IMR-90 (cell line): Measurements from ENCODE around the gene PHKB. TPM values are rescaled to one million over a fixed set of nuclear protein-coding genes. Genes with fewer than 3 reads are reported as not detected.

Experiments used
- ATAC-seq: fragments of 200-7000 bp; cut with Tn5 transposase; 2 replicates; pipeline ENCODE4 v1.9.1; 2020; ENCODE audit warnings: low read depth, mild to moderate bottlenecking, moderate library complexity
- BruUV-seq: library from RNA; stranded (reverse); fragments of 400-500 nt; replicated peaks from 2 replicates; lab custom pipeline; 2021; lab: Mats Ljungman, UMichigan
- CTCF ChIA-PET: fragments of 300-600 bp; formaldehyde crosslinking; extraction: SDS; loops from one replicate; lab custom pipeline; 2021; ENCODE audit warnings: antibody characterized with exemption; lab: Yijun Ruan, JAX
- POLR2A ChIA-PET: fragments of 300-600 bp; sonication (Branson Sonifier 250); formaldehyde crosslinking; loops from one replicate; lab custom pipeline; 2022; ENCODE audit warnings: antibody characterized with exemption; ENCODE audit not compliant: unreplicated experiment; lab: Charles Lee
- DNase-seq: peaks from one replicate; pipeline ENCODE4 v3.0.0; 2013
- H2AFZ ChIP-seq: replicated peaks from 2 replicates; pipeline ENCODE3; 2013; ENCODE audit warnings: low read length, mild to moderate bottlenecking; ENCODE audit not compliant: poor library complexity
- H2AK5ac ChIP-seq: 2 replicates; pipeline ENCODE4 v1.6.1; 2013; ENCODE audit warnings: low read depth, low read length, inconsistent platforms
- H2AK9ac ChIP-seq: replicated peaks from 2 replicates; pipeline ENCODE3; 2013; ENCODE audit warnings: mild to moderate bottlenecking, low read depth, low read length, moderate library complexity; ENCODE audit not compliant: poor library complexity
- H2BK120ac ChIP-seq: 2 replicates; pipeline ENCODE4 v1.6.1; 2013; ENCODE audit warnings: low read depth, low read length, inconsistent platforms
- H2BK15ac ChIP-seq: 3 replicates; pipeline ENCODE4 v1.6.1; 2013; ENCODE audit warnings: low read depth, low read length, inconsistent platforms
- H2BK20ac ChIP-seq: 2 replicates; pipeline ENCODE4 v1.6.1; 2013; ENCODE audit warnings: low read depth, mild to moderate bottlenecking, inconsistent platforms, low read length, moderate library complexity
- H2BK5ac ChIP-seq: 2 replicates; pipeline ENCODE4 v1.6.1; 2013; ENCODE audit warnings: mild to moderate bottlenecking, low read depth, low read length, inconsistent platforms; ENCODE audit not compliant: poor library complexity, severe bottlenecking
- H3K14ac ChIP-seq: replicated peaks from 2 replicates; pipeline ENCODE4 v1.6.1; 2013; ENCODE audit warnings: low read depth, low read length, inconsistent platforms
- H3K18ac ChIP-seq: 2 replicates; pipeline ENCODE4 v1.6.1; 2013; ENCODE audit warnings: low read depth, low read length, control low read depth
- H3K23ac ChIP-seq: 2 replicates; pipeline ENCODE4 v1.6.1; 2013; ENCODE audit warnings: low read depth, low read length, inconsistent platforms
- H3K27ac ChIP-seq: 2 replicates; pipeline ENCODE4 v1.5.1; 2013; ENCODE audit warnings: mild to moderate bottlenecking, control low read depth, low read length; ENCODE audit not compliant: insufficient read depth
- H3K27me3 ChIP-seq: 2 replicates; pipeline ENCODE4 v1.6.1; 2013; ENCODE audit warnings: low read length; ENCODE audit not compliant: control insufficient read depth, insufficient read depth
- H3K36me3 ChIP-seq: 2 replicates; pipeline ENCODE4 v1.6.1; 2013; ENCODE audit warnings: low read length, mixed read lengths; ENCODE audit not compliant: control insufficient read depth, insufficient read depth
- H3K4ac ChIP-seq: 2 replicates; pipeline ENCODE4 v1.6.1; 2013; ENCODE audit warnings: low read depth, low read length, inconsistent platforms
- H3K4me1 ChIP-seq: 2 replicates; pipeline ENCODE4 v1.6.1; 2013; ENCODE audit warnings: low read length, mixed read lengths; ENCODE audit not compliant: control insufficient read depth, insufficient read depth
- H3K4me2 ChIP-seq: 2 replicates; pipeline ENCODE4 v1.6.1; 2013; ENCODE audit warnings: low read depth, mild to moderate bottlenecking, control low read depth, low read length, moderate library complexity
- H3K4me3 ChIP-seq: 2 replicates; pipeline ENCODE4 v1.5.1; 2013; ENCODE audit warnings: low read depth, mild to moderate bottlenecking, control low read depth, low read length, moderate library complexity; ENCODE audit not compliant: insufficient read depth
- H3K56ac ChIP-seq: 2 replicates; pipeline ENCODE4 v1.6.1; 2013; ENCODE audit warnings: low read length, inconsistent platforms; ENCODE audit not compliant: insufficient read depth; ENCODE audit errors: extremely low read depth
- H3K79me1 ChIP-seq, 2 experiments: 2 replicates each; pipeline ENCODE4 v1.6.1; 2013; ENCODE audit warnings: low read length in 2 of 2, inconsistent platforms in 1 of 2, low read depth in 1 of 2
- H3K9ac ChIP-seq: 2 replicates; pipeline ENCODE4 v1.6.1; 2013; ENCODE audit warnings: low read depth, low read length, control low read depth
- H3K9me1 ChIP-seq: 2 replicates; pipeline ENCODE4 v1.6.1; 2013; ENCODE audit warnings: low read length, inconsistent platforms; ENCODE audit not compliant: insufficient read depth
- H3K9me3 ChIP-seq: 2 replicates; pipeline ENCODE4 v1.6.1; 2013; ENCODE audit warnings: low read length; ENCODE audit not compliant: control insufficient read depth, insufficient read depth
- H4K20me1 ChIP-seq: 2 replicates; pipeline ENCODE4 v1.6.1; 2013; ENCODE audit warnings: low read length, inconsistent platforms; ENCODE audit not compliant: insufficient read depth
- H4K5ac ChIP-seq: 2 replicates; pipeline ENCODE4 v1.6.1; 2013; ENCODE audit warnings: mild to moderate bottlenecking, low read depth, low read length, control low read depth
- H4K8ac ChIP-seq, 2 experiments: 2 replicates each; pipeline ENCODE4 v1.6.1; 2013; ENCODE audit warnings: low read depth in 2 of 2, low read length in 2 of 2, control low read depth in 1 of 2, inconsistent platforms in 1 of 2
- H4K91ac ChIP-seq: 2 replicates; pipeline ENCODE4 v1.6.1; 2013; ENCODE audit warnings: low read depth, low read length, inconsistent platforms; ENCODE audit not compliant: insufficient read depth
- BHLHE40 ChIP-seq: fragments of 150-350 bp; IDR thresholded peaks from 2 replicates; pipeline ENCODE4 v1.6.1; 2016; ENCODE audit warnings: mild to moderate bottlenecking, low read depth, low read length
- CEBPB ChIP-seq: IDR thresholded peaks from 2 replicates; pipeline ENCODE4 v1.6.1; 2012; ENCODE audit warnings: low read depth, low read length, improper control_type of control experiment
- CHD1 ChIP-seq: IDR thresholded peaks from 2 replicates; pipeline ENCODE4 v1.6.1; 2012; ENCODE audit warnings: low read depth, low read length, improper control_type of control experiment
- FOS ChIP-seq: fragments of 150-350 bp; IDR thresholded peaks from 2 replicates; pipeline ENCODE4 v1.6.1; 2016; ENCODE audit warnings: low read depth, low read length
- MAFK ChIP-seq: IDR thresholded peaks from 2 replicates; pipeline ENCODE4 v1.6.1; 2012; ENCODE audit warnings: low read depth, low read length, improper control_type of control experiment
- MAZ ChIP-seq: IDR thresholded peaks from 2 replicates; pipeline ENCODE4 v1.6.1; 2012; ENCODE audit warnings: low read depth, mild to moderate bottlenecking, low read length, improper control_type of control experiment, moderate library complexity, borderline replicate concordance
- MXI1 ChIP-seq: IDR thresholded peaks from 2 replicates; pipeline ENCODE4 v1.6.1; 2012; ENCODE audit warnings: low read depth, mild to moderate bottlenecking, low read length, moderate library complexity, borderline replicate concordance
- POLR2A ChIP-seq: IDR thresholded peaks from 2 replicates; pipeline ENCODE4 v1.6.1; 2012; ENCODE audit warnings: mild to moderate bottlenecking, low read depth, low read length
- RAD21 ChIP-seq: IDR thresholded peaks from 2 replicates; pipeline ENCODE4 v1.6.1; 2012; ENCODE audit warnings: low read length, improper control_type of control experiment
- RCOR1 ChIP-seq: IDR thresholded peaks from 2 replicates; pipeline ENCODE4 v1.6.1; 2012; ENCODE audit warnings: mild to moderate bottlenecking, low read length, improper control_type of control experiment; ENCODE audit not compliant: insufficient replicate concordance
- RFX5 ChIP-seq: IDR thresholded peaks from 2 replicates; pipeline ENCODE4 v1.8.0; 2012; ENCODE audit warnings: low read depth, mild to moderate bottlenecking, low read length, moderate library complexity
- SMC3 ChIP-seq: fragments of 150-350 bp; IDR thresholded peaks from 2 replicates; pipeline ENCODE4 v1.6.1; 2016; ENCODE audit warnings: low read depth, mild to moderate bottlenecking, antibody characterized with exemption, low read length, moderate library complexity
- dilution Hi-C: fragments of 300-500 bp; cut with HindIII; formaldehyde crosslinking; loops from one replicate; pipeline ENCODE4 v1.14.3; 2018; ENCODE audit warnings: low sequenced_read_pairs; ENCODE audit not compliant: unreplicated experiment
- in situ Hi-C: fragments of 300-500 bp; cut with MboI; formaldehyde crosslinking; loops from 3 replicates; pipeline ENCODE4 v1.14.3; 2019; ENCODE audit warnings: low sequenced_read_pairs, inconsistent platforms, mixed read lengths
- intact Hi-C: fragments of 100-400 bp; cut with micrococcal nuclease; formaldehyde crosslinking; loops from 2 replicates; pipeline ENCODE4 v1.10.0; 2022
- polyA plus RNA-seq, 3 experiments: library from polyadenylated mRNA; depleted of rRNA; stranded (reverse); fragments of >200 nt; gene quantifications; 2 replicates each; pipeline ENCODE4 v1.2.3, GENCODE V29; 2012; ENCODE audit warnings: low replicate concordance in 1 of 3
- total RNA-seq: library from RNA; depleted of rRNA; stranded (reverse); fragments of >200 nt; gene quantifications from 2 replicates; pipeline ENCODE4 v1.2.3, GENCODE V29; 2012
- TF ChIP-seq, protein P1 (sequence below): conservative IDR thresholded peaks from 2 replicates; pipeline ENCODE4 v1.5.1; 2012; ENCODE audit warnings: mild to moderate bottlenecking, low read depth, low read length, improper control_type of control experiment

PHKB gene
- total and polyA plus RNA-seq, 2 of the 4 experiments (the other 2 are of a cell fraction): 24.2 to 58.6 TPM

DNA sequence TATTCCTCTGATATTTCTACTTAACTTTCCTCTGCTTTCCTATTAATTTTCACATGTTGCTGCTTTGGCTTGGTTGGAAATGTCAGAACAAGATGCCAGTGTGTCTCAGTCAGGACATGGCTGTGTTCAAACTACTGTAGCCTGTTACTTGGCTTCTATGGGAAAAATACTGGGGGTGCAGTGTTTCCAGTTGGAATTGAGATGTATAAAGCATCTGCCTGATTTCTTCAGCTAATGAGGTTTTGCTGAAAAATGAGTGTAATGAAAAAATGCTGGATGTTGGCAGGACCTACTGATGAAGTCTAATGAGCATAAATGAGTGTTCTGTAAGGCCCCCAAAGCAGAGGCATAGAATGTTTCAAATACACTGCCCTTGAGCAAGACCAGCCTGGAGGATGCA is 166.6 kb downstream of the PHKB start:
- Histone ChIP-seq H4K5ac (no peak overlapping the region), H3K9me3 (no peaks in the 10 kb centered on the region), H3K4ac (no peak overlapping the region), H2AK9ac (no peak overlapping the region), H3K27me3 (no peaks in the 10 kb centered on the region), H3K56ac (no peak overlapping the region), H2AK5ac (no peak overlapping the region), H3K14ac (no peak overlapping the region), H3K9ac (no peak overlapping the region), H3K27ac (no peak overlapping the region), H3K9me1 (no peaks in the 10 kb centered on the region), H4K20me1 (no peaks in the 10 kb centered on the region), H2BK20ac (no peak overlapping the region), H3K4me3 (no peak overlapping the region), H2BK15ac (no peak overlapping the region), H2BK120ac (no peak overlapping the region), H3K4me1 (no peaks in the 10 kb centered on the region), H3K23ac (no peak overlapping the region), H4K91ac (no peak overlapping the region), H4K8ac (no peak overlapping the region), H3K18ac (no peak overlapping the region), H2BK5ac (no peak overlapping the region), H3K36me3 (no peaks in the 10 kb centered on the region), H3K4me2 (no peak overlapping the region), H2AFZ (no peak overlapping the region), H3K79me1 (no peaks in the 10 kb centered on the region; a peak in 1 of 4 replicates)
- TF ChIP-seq MXI1 (no peak), RCOR1 (no peak), SMC3 (no peak), POLR2A (no peak), RAD21 (no peak), MAZ (no peak), MAFK (no peak), BHLHE40 (no peak), RFX5 (no peak), CHD1 (no peak), FOS (no peak), CEBPB (no peak)
- TF ChIP-seq, protein P1, sequence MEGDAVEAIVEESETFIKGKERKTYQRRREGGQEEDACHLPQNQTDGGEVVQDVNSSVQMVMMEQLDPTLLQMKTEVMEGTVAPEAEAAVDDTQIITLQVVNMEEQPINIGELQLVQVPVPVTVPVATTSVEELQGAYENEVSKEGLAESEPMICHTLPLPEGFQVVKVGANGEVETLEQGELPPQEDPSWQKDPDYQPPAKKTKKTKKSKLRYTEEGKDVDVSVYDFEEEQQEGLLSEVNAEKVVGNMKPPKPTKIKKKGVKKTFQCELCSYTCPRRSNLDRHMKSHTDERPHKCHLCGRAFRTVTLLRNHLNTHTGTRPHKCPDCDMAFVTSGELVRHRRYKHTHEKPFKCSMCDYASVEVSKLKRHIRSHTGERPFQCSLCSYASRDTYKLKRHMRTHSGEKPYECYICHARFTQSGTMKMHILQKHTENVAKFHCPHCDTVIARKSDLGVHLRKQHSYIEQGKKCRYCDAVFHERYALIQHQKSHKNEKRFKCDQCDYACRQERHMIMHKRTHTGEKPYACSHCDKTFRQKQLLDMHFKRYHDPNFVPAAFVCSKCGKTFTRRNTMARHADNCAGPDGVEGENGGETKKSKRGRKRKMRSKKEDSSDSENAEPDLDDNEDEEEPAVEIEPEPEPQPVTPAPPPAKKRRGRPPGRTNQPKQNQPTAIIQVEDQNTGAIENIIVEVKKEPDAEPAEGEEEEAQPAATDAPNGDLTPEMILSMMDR: no peak
- ChIA-PET POLR2A (no interaction called here), CTCF (no interaction called here)
- in situ Hi-C loops (loop anchor here (10.0 kb wide), 2 partner anchors 57 to 63 kb away; no protein-coding TSS in a partner anchor), intact Hi-C loops (no loop called here), dilution Hi-C loops (no loop called here)
- DNase-seq (no peak), ATAC-seq (no peak)
- BruUV-seq: no TSS peak
